Tibial nerve (tissue), 3 donors: ENCODE measurements around the gene NELL1.

ENCODE experiments used
- CTCF ChIP-seq, 5 experiments: fragments of 200-600 bp in 3 of 5; fragments of 450-650 bp in 2 of 5; sonication (generic) in 3 of 5; IDR thresholded peaks; one replicate each; pipeline ENCODE4 v1.5.1; 2016 to 2019; ENCODE audit warnings: antibody characterized with exemption in 5 of 5, mild to moderate bottlenecking in 3 of 5, moderate library complexity in 2 of 5
- POLR2A ChIP-seq, 2 donors: fragments of 450-650 bp; IDR thresholded peaks; one replicate each; pipeline ENCODE4 v1.6.1; 2017; ENCODE audit warnings: antibody characterized with exemption in 2 of 2, mild to moderate bottlenecking in 2 of 2, moderate library complexity in 2 of 2

- TF ChIP-seq POLR2A (IDR thresholded peaks at IDR 0.05), result no peak
- TF ChIP-seq CTCF (IDR thresholded peaks at IDR 0.05), result no peak
These were observed 505.4 kb downstream of the NELL1 start for GRCh38 chr11:21174781-21175180.
